GM19324 (cell line): ENCODE results near the gene PCAT7.

Experiments used
- ATAC-seq: cut with Tn5 transposase; IDR thresholded peaks from one replicate; pipeline ENCODE4 v1.9.1; 2021; ENCODE audit warnings: mild to moderate bottlenecking, moderate library complexity; ENCODE audit not compliant: unreplicated experiment, low FRiP score

The PCAT7 gene

DNA sequence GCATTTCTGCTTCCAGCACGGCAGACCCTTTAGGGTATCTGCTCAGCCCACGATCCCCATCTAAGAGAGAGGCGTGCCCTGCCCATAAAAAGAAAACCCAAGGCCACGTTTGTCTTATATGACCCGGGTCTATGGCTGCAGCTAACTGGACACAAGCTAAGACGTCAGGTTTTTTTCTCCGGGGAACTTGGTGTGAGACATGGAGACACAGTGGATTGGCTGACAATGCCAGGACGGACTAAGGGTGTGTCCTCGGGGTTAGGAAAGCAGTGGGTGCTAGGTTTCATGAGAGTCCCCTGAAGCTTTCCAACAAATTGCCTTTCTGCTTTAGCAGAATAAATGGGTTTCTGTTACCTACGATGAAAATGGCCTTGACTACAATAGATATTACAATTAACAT is 45.8 kb downstream of the PCAT7 start:
- ATAC-seq, result no peak

DNA sequence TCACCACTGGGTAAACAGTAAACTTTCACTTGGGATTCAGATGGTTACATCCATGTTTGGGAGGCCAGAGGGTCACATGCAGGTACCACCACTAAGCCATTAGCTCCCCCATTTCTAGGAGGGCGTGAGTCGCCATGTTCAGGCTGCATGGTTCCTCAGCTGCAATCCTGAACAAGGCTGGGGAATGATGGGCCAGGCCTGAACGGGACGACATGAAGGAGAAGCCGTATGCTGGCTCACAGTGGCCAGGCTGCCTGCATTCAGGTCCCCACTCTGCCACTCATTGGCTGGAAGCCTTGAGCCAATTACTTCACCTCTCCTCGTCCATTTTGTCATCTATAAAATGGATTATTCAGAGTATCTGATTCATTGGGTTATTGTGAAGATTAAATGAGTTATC is 47.8 kb downstream of the PCAT7 start:
- no peak for ATAC-seq

DNA sequence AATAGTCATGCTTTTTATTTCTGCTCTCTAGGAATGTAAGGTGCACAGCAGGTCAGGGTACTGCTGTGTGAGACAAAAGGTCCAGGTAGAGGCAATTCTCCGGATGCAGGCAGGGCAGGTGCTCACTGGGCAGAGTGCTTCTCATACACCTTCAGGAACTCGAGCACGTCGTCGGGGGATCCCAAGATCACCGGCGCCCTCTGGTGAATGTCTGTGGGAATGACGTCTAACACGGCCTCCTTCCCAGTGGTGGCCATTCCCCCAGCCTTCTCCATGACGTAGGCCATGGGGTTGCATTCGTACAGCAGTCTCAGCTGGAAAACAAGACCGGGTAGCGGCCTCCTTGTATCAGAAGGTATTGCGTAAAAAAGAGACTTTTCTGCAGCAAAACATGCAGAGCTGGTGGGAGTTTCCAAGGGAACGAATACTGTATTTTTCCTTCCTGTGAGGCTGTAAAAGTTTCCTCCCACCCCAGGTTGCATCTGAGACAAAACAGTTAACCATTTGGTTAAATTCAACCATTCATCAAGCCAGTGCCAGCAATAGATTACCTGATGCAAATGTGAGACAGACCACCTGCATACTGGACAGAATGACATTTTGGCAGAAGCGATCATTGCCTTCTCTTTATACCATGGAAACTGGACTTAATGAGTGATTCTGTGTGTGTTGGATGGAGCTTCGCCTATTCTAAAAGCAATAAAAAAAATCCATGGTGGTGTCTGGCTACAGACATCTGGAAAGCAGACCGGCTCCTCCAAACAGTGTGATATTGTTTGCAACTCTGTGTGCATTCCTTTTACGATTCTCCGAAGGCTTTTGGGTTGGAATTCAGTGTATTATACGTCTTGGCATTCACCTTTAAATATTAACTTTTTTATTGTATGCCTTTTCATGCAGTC is 48.6 kb downstream of the PCAT7 start:
- ATAC-seq, result no peak

DNA sequence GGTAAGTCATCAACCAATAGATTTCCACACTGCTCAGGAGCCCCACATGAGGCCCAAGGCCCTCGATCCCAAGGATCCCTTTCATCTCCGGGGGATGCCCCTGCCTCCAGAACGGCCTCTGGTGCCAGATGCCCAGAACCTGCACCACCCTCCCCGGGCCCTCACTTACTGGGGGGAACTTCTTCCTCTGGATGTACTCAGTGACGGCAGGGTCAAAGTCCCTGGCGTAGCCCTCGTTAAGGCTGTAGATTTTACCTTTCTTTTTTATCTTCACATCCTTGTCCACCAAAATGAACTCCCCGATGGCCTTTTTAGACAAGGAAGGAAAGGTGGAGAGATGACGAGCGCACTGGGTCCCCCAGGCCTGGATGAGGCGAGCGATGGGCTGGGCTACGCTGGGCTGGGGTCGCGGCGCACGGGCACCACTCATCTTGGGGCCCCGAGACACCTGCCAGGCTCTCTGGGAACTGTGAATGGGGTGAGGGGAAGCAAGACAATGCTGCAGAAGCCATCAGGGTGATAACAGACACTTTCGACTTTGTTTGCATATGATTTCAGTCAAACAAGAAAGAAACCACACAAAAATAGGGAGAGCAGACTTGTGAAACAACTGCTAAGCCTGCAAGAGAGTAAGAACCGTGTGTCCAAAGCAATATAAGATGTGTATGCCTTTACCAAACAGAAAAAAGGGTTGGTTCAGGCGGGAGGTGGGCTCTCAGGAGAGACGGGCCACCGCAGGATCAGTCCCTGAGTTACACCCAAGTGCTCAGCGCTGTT is 52.0 kb downstream of the PCAT7 start:
- ATAC-seq, result no peak

DNA sequence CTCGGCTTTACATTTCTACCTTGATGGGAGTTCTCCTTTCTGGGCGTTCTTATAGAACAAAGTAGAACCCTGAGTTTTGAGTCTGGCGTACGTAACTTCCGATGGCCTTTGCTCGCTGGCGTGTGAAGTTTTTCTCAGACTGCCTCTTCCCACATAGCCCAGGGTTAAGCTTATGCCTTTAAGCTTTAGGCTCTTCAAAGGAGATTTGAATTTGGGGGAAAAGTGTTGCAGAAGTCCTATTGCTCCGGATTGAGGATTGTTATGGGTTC is 52.5 kb downstream of the PCAT7 start:
- ATAC-seq, result no peak

DNA sequence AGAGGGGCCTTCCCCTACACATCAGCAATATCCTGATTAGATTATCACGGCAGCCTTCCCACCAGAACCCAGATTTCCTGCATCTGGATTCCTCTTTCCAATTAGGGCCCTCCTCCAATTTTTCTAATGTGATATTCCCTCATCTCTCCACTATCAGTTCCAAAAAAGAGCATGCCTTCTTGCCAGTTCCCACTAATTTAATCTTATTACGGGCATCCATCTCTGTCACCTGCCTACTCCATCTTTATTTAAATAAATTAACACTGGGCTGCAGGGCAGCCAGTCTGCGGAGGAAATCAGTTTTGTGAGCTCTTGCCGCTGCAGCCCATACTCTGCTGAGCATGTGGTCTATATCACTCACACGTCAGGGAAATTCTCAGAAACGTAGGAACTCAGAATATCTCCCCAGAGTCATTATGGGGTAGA is 55.3 kb downstream of the PCAT7 start:
- no peak for ATAC-seq

DNA sequence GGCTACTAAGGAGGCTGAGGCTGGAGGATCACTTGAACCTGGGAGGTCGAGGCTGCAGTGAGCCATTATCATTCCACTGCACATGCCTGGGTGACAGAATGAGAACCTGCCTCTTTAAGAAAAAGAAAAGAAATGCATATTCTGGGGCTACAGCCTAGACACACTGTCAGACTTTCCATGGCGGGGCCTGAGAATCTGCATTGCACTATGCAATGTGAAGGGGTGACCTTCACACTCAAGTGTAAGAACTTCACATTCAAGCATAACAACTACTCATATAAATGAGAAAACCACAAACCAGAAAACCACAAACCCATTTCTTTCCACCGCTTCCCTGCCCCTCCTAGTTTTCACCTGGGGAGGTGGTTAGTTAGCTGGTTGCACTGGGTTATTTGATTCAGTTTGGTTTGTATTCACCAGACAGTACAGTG is 56.8 kb downstream of the PCAT7 start:
- ATAC-seq, result no peak

DNA sequence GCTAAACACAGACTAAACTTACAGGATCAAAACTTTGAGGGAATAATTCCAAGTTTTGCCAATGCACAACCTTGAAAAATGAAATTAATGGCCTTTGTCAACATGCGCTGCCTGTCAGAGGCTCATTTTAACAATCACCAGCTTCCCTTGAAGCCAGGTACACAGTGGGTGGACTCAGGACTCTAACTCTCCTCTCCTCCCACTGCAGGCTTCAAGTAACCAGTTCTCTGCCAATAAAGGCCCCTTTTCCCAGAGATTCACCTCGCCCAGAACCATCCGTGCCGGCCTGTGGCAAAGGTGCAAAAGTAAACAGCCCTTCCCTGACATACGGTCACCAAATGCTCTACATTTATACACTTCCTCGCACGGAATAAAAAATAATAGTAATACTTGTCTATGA is 57.2 kb downstream of the PCAT7 start:
- no peak for ATAC-seq

DNA sequence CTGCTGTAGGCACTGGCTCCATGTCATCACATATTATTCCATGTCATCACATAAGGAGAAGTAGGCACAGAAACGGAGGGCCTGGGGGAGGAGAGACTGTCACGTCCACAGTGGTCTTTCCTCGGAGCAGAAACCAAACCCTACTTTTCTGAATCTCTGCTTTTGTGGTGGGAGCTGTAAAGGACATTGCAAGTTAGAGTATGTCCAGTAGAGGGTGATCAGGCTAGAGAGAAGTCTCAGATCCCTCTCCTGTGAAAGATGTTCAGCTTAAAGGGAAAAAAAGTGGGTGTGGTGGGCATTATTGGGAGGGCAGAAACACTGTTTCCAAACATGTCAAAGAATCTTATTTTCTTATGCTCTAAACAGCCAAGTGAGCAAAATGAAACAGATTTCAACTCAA is 58.1 kb downstream of the PCAT7 start:
- ATAC-seq, result no peak

DNA sequence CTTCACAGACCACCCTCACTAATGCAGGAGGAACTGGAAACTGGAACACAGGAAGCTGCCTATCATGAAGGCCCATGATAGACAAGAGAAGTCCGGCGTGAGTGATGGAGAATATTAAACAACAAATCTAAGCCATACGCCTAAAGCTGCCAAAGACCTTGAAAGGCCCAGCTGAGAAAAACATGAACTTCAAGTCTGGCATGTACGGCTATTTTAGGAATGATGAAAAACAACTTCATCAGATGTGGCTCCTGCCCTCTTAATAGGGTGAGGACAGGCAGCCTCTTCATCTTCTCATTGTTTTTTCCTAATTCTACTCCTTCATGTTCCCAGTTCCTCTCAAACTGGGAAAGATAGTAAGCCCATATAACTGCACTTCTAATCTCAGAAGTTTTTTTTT is 64.1 kb downstream of the PCAT7 start:
- ATAC-seq, result no peak
